ENCODE data around the gene CNKSR3.

The CNKSR3 gene

DNA sequence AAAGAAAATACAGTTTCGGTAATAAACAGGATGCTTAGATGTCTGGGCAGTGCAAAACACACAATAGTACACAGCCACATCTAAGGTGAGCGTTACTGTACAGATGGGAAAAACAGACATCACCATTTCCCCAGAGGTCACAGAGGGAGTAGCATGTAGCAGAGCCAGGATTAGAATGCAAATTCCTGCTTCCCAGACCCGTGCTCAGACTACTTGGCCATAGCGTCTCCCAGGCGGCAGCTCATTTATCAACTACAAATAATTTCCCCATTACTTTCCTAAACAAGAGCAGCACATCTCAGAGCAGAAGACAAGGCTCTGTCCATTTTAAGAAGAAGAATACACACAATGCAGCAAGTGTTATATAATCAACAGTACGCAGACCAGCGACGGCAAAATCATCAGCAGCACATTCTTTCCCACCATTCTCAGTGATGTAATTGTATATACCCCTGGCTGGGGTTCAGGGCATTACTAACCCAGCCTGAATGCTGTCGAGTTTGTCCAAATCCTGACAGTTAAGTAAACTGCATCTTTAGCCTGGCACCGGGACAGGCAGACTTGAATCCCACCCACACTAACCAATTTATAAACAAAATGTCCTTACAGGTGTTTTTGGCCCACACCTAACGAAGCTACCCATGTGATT, 61.9 kb downstream of the CNKSR3 start:
- no peak for DNase-seq

DNA sequence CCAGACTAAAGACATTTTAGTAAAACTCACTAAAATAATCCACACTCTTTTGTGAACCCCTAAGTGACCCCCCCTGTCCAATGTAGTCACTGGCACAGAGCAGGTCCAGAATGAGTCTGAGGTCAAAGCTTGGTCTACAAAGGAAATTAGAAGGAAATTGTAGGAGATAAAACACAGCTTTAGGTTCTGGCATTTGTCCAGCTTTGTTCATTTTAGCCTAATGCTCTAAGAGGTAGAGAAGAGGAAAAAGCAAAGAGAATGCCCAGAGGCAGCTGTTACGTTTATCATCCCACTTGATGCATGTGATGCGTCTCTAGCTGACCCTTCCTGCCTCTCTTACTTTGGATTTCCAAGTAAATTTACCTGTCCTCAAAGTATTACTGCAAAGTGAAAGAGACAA, 62.5 kb downstream of the CNKSR3 start:
- no peak for DNase-seq

DNA sequence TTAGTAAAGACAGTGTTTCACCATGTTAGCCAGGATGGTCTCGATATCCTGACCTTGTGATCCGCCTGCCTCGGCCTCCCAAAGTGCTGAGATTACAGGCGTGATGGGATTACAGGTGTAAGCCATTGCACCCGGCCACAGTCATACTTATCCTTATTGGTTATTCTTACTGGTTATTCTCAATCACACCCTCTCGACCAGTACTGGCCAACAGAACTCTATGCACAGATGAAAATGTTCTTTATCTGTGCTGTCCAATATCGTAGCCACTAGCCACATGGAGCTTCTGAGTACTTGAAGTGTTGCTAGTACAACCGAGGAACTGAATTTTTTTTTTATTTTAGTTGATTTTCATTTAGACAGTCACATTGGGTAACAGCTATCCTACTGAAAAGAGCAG, 63.5 kb downstream of the CNKSR3 start:
- DNase-seq: no peak

DNA sequence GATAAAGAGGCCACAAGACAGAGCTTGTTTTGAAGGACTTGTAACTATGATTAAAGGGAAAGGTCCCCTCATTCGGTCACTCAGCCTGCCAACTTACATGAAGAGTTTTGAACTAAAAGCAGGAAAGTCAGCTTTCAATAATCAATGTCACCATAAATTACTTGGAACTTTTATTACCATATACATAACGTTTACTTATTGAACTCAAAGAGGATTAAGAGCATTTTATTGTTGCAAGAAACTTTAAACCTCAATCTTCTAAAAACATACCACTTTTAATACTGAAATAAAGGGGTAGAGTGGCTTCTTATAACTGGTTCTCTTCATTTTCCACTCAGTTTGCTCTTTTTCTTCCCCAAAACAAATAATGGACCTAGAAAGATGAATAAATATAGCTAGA, 65.1 kb downstream of the CNKSR3 start:
- no peak for DNase-seq

DNA sequence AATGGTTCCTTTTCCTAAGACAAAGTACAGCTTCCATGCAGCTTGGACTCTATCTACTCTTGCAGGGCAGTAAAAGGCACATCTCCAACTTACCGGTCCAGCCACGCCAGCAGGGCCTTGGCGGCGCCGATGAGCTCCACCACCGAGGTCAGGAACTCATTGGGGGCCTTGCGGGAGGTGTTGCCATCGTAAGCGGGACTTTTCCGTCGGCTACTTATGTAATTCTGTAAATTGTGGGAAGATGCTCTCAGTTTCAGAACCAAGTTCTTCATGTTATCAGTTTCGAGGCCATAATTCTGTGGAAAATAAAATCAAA, 68.5 kb downstream of the CNKSR3 start:
- no peak for DNase-seq

DNA sequence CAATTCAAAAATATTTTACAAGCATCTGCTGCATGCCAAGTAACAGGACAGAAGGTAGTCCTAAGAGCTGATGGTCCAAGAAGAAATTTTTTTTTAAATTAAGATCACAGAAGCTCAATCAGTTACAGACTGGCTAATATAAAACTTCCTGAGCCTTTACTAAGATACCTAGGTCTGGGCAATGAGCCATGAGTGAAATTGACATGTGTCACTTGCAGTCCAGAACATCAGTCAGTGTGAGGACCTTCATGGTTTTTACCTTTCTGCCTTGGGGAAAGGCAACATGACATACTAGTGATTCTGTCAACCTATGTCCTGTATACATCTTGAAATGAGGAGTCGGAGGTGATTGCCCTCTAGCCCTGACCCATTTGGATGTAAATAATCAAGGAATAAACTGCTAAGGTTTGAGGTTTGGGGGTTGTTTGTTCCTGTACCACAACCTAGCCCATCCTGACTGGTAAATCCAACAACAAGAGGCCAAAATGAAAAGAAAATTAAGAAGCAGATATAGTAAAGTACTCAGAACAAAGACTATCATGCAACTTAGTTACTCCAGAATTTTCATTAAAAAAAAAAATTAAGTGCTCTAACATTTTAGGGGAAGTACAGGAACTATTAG, 70.0 kb downstream of the CNKSR3 start:
- DNase-seq: no peak

DNA sequence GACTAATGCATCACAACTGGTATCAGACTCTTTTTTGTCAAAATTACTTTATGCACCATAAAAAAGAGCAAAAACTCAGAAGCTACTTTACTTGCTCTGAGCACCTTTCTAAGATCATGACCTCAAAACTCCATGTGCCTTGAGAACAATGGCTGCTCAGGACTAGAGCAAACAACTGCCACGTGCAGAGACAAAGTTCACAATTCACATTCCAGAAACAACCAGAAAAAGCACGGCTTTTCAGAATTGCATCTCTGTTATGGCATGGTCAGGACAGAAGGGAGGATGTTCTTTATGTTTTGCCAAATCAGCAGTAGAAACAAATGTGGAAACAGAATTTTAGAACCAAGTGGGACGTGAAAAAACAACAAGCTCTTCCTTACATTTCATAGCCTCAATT, 70.5 kb downstream of the CNKSR3 start:
- DNase-seq: no peak

DNA sequence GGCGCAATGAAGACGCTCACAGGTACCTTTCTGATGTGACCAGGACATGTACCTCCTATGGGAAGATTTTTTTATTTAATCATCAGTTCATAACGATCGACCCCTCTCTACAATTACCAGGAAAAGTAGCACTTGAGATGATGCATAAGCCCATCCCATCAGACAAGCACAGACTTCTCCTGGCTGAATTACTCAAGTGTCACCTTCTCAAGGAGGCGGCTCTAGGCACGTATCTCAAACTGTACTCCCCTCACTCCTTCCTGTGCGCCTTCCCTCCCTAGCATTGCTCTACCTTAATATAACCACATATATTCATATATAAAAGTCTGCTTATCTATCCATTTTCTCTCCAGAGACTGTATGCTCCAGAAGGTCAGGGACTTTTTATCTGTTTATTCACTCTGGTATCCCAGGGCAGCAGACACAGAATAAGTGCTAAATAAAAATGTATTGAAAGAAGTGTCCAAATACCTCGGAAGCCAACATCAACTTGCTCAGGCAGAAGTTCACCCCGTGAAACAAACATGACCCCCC, 71.5 kb downstream of the CNKSR3 start:
- no peak for DNase-seq

DNA sequence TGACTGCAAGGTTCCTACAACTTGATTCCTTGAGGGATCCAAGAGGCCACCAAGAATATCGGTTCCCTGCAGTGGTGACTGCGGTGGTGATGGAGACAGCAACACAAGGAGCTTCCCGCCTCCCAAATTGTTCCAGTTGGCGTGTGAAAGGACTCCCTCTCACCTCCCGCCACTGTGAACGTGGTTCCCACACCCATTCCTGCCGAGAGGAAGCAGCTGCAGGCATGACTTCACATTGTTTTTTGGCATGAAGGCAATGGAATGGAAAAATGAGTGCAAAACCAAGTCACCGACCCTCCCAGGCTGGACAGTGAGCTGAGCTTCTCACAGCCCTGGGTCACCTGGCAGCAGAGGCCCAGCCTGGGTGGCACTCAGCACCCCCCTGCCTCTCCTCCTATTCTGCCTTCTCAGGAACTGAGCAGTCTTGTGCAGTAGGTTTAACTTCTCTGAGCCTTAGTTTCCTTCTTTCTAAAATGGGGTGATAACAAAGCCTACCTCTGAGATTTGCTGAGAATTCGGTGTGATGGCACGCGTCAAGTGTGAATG, 75.0 kb downstream of the CNKSR3 start:
- DNase-seq: no peak

DNA sequence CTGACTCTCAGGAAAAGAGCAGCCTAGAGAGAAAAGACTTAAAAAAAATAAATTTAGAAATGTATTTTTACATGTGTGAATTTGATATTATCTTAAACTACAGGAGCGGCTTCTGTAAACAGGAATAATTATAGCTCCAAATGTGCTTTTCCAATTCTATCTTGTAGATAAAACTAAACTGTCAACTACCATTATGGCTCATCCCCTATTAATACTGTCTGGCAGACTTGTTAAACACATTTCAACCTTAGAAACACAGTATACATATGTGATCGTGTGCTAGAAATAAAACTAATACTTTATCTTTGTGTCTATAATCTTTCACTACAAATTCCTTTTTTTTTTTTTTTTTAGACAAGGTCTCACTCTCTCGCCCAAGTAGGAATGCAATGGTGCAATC, 75.8 kb downstream of the CNKSR3 start:
- no peak for DNase-seq

DNA sequence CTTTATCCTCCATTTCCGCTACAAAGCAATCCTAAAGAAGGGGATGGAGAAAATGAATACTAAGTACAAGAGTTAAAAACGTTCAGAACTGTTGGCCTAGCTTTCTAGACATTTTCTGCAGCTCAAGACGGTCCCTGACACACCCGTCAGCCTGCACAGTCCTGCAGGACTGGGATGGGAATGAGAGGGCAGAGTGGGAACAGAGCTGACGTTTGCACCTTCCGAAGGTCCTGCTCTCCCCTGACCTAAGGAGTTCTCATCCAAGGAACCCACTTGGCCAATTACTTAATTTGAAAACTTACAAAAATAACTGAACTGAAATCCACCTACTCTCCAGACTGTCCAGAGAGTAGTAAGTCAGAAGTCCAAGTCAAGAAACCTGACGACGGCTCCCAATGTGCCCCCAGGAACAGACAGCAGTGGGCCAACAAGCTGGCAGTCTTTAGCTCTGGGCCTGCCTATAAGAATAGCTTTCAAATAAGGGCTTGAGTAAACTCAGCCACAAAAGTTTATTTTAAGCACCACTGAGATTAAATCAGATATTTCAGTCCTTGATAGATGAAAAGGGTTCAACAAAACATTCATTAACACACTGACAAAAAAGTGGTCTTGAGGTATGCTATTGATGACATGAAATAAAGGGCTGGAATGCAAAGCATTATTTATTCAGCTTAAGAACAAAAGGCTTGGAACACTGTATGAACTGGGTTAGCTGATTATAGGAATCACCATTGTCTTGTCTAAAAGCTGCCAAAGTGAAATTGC, 76.8 kb downstream of the CNKSR3 start:
- no peak for DNase-seq

DNA sequence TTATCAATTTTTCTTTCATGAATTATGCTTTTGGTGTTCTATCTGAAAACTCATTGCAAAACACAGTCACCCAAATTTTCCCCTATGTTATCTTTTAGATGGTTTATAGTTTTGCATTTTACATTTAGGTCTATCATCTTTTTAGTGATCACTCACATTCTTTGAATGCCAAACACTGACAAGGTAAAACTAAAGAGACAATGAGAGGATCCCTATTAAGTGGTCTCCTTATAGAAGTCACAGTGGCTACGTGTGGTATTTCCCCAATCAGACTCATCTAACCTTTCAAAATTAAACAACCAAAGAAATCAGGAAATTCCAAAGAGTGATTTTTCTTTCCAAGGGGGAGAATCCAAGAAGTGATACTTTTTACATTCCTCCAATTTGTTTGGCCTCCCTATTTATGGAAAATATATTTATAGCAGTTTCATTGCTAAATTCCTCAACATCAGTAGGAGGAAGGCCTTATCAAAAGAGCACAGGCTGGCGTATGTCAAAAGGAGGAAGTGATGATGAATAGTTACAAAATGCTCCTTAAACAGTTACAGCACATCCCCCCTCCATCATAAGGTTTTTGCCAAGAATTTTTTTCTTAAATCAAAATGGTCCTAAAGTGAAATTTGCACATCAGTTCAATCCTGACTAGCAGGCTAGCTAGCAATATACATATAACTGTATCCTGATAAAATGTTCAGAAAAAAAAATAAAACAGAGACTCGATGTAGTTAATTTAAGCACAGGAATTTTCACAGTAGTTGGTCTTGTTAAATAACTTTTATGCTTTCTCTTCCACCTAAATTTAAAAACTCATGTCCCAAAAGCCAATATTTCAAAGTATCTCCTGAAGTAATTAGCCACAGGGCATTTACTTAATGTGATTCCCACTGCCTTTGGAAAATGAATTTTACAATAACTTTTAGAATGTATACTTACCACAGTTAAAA, 77.7 kb downstream of the CNKSR3 start:
- no peak for DNase-seq

DNA sequence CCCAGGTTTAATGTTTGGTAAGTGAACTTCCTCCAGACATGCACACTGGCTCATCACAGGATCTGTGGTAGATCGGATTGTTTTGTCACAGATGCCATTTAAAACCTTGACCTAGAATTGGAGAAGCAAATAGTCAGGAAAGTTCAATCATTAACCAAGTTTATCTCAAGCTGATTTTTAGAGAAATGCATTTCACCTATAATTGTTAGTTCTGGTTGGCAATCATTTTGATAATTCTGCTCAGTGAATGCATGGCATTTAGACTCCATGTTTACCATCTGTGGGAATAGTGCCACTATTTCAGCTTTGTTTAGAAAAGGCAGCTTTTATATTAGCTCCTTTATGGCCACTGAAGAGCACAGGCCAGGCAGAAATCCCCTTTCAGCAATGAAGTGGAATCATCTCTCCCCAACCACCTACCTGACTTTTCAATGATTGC, 80.0 kb downstream of the CNKSR3 start:
- no peak for DNase-seq

DNA sequence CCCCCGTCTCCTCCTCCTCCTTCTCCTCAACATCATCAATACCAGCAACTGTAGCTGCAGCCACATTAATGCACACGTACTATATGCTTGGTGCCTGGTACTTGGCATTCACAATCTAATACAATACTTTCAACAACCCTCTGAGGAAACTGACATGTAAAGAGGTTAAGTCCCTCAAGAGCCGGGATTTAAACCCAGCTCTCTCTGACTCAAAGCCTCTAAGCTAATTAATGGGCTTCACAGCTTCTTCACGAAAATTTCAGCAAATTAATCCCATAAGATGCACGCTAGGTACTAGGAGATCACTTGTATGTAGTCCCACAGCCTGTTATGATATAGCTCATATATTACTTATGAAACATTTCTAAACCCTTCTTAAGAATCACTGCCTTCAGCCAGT, 80.8 kb downstream of the CNKSR3 start:
- no peak for DNase-seq

DNA sequence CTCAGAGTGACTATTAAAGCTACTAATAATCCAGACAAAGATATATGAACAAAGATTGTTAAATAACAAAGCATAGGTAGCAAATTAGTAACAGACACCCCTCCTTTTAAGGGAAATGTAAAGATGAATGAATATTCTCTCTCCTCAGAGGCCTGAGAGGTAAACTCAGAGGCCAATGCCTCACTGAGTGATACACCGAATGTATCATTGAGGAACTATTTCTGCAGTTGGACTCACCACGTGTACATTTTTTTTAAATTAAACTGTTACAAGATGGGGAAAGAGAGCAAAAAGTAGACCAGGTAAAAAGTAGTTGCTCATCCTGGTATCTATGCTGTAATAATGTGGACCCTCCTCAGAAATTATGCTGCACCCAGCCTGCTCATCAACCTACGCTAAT, 81.6 kb downstream of the CNKSR3 start:
- DNase-seq: no peak

DNA sequence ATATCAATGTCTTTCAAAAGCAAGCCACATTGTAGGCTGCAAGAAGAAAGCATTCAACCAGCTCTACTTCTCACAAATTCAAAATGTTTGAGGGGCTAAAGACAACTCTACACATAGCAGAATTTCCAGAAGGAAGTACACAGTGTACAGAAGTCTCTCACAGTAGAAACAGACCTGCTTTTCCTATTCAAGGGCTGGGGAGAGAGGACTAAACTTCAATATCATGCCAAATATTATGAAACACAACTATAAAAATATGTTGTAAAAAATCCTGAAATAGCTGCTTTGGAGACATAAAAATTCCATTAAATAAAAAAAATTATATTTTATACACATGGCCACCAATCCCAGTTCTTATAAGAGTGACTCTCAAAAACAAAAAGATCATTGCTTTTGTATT, 83.0 kb downstream of the CNKSR3 start:
- DNase-seq: no peak

DNA sequence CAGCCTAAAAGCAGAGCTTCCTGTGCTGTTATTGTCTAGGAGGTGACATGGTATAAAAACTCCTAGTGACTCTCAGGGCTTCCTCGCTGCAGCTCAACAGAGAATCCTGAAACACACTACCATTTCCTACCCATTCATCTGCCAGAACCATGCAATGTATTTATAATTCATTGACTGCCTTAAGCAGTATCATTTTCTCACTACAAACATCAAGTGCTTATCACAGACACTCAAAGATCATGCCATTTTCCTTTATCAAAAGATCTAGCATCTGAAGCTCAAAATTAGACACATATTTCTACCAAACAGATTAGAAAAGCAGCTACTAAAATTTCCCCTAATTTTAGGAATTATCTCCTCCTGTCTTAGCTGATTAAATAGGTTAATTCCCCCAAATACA, 83.5 kb downstream of the CNKSR3 start:
- DNase-seq: no peak

DNA sequence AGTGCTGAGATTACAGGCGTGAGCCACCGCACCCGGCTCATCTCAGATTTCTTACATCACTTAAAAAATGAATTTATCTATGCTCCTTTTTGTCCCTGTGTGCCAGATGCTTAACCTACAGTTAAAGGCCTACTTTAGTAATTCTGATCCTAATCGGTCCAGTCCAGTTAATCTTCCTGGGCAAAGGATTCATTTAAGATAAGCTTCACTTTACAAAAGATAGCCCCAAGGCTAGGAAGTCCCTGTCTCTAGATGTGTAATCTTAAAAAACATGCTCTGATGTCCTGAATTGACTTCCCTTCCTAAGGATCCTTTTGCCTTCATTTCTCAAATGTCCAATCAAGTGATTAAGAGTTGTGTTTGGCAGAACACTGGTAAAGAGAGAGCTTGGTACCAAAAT, 85.5 kb downstream of the CNKSR3 start:
- no peak for DNase-seq

DNA sequence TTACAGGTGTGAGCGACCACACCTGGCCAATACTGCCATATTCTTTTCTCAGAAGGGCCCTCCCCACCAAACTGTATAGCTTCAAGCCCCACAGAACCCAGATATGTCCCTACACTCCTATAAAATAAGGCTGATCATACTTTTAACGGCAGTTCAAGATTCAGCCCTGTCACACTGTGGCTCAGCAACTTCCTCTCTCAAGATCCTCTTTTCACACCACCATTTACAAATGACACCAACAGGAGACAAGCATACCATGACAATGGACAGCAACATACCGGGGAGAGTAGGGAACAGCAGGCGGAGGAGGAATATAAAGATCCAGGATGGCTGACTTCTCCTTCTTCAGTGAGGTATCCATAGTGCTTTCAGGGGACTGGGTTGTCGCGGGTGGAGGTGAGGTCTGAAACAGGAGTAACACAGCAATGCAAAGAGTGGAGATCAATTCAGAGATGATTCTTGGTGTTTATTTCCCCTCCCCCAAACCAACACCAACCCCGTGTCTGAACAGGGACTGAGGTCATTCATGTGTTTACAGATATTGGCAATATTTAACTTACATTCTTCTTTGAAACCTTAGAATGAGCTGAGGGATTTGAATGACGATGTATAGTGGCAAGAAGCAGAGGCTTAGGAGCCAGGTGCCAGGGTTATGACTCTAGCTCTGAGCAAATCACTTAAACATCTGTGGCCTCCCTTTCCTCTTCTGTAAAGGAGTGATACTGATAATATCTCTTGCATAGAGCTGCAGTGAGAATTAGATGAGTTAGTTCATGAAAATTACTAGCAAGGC, 96.3 kb downstream of the CNKSR3 start:
- DNase-seq: no peak

DNA sequence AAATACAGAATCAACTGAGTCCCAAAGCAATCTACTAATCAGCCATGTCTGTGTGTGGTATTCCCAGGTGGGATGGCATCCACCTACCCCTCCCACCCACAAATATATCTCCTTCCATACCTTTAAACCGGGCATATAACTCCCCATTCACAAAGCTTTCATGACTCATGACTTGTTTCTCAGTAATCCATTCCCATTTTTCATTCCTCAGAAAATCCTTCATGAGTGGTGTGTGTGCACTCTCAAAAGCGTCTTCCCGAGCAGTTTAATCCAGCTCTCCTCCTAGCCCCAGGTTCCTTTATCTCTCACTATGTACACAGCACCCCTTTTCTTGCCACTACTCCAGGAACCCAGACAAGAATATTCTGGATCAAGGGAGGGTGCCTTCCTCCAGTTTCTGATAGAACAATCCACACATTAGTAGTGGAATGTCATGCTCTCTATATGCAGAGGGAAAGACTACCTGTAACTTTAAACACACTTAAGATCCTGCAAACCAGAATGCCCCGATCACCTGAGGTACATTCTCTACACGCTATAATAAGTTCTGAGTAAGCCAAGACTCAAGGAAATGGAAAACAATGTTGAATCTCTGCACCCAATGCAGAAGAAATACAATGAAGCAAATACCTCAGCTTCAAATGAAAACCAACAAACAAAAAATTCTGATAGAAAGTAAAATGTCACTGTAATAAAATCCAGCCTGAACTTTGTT, 98.2 kb downstream of the CNKSR3 start:
- DNase-seq: no peak

DNA sequence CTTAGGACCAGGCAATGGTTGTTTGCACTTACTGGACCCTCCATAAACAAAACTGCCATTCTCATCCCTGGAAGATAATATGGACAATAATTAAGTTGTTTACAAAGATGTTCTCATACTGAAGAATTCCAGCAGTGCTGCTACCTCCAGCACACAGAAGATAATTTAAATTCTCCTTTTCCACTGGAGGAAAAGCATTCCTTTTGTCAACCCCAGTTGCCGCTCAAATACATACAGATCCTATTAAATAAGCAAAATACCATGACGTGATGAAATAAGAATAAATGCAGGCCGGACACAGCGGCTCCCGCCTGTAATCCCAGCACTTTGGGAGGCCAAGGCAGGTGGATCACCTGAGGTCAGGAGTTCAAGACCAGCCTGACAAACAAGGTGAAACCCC, 99.4 kb downstream of the CNKSR3 start:
- no peak for DNase-seq

All from cerebellar nuclear complex (tissue), 1 donor.